ENCODE results near the gene APOBEC3H.

- no peak for TF ChIP-seq POLR2A (IDR thresholded peaks at IDR 0.05; ENCODE audit: low read length)
- no peak for TF ChIP-seq GATA1 (IDR thresholded peaks at IDR 0.05; ENCODE audit: low read depth, low read length)
Observed at GRCh38 chr22:39138357-39138997, 41.4 kb downstream of the APOBEC3H start.
